Esophagus (tissue), 2 donors: ENCODE measurements around the gene G3BP2. TPM values are rescaled to one million over a fixed set of nuclear protein-coding genes. Genes with fewer than 3 reads are reported as not detected.
"Not testable (repeated sequence)": the region's sequence is repeated elsewhere in the genome, so short reads cannot be mapped to it uniquely, and the experiment has no call there.

Experiments used
- H3K27ac ChIP-seq, 2 donors: one replicate each; pipeline ENCODE4 v1.5.1; 2013; ENCODE audit warnings: low read depth in 2 of 2, mild to moderate bottlenecking in 2 of 2, inconsistent platforms in 1 of 2, low read length in 1 of 2, moderate library complexity in 1 of 2
- H3K27me3 ChIP-seq, 2 donors: one replicate each; pipeline ENCODE4 v1.6.1; 2013; ENCODE audit warnings: low read length in 2 of 2, control low read depth in 1 of 2, mild to moderate bottlenecking in 1 of 2; ENCODE audit not compliant: insufficient read depth in 2 of 2, control insufficient read depth in 1 of 2
- H3K36me3 ChIP-seq, 2 donors: one replicate each; pipeline ENCODE4 v1.6.1; 2013; ENCODE audit warnings: low read length in 1 of 2; ENCODE audit not compliant: control insufficient read depth in 2 of 2, insufficient read depth in 2 of 2
- H3K4me1 ChIP-seq, 2 donors: one replicate each; pipeline ENCODE4 v1.6.1; 2013; ENCODE audit warnings: low read length in 1 of 2; ENCODE audit not compliant: control insufficient read depth in 2 of 2, insufficient read depth in 2 of 2
- H3K4me3 ChIP-seq, 2 donors: one replicate each; pipeline ENCODE4 v1.5.1; 2013; ENCODE audit warnings: low read length in 2 of 2, mild to moderate bottlenecking in 2 of 2, low read depth in 1 of 2, moderate library complexity in 1 of 2
- H3K9me3 ChIP-seq, 2 donors: one replicate each; pipeline ENCODE4 v1.6.1; 2013; ENCODE audit warnings: mild to moderate bottlenecking in 2 of 2, low read depth in 1 of 2, low read length in 1 of 2, moderate library complexity in 1 of 2; ENCODE audit not compliant: control insufficient read depth in 2 of 2, insufficient read depth in 1 of 2
- WGBS, 2 donors: extraction: QIAGEN DNeasy Blood & Tissue Kit; methylation state at CpG; one replicate each; pipeline ENCODE4 v1.1.7; 2013; 5-methylcytosine and 5-hydroxymethylcytosine counted together
- polyA plus RNA-seq, 2 donors: library from polyadenylated mRNA; stranded (reverse); fragments of 200-250 nt; gene quantifications; one replicate each; pipeline ENCODE4 v1.2.3, GENCODE V29; 2013
- donor health status: healthy with polysubstance abuse.
- donor health status: Bipolar disorder and iron deficiency.

The G3BP2 gene
- polyA plus RNA-seq, 2 donors = 8.4 to 28.2 TPM

- H3K27me3 ChIP-seq, H3K4me1 ChIP-seq, H3K36me3 ChIP-seq, H3K9me3 ChIP-seq, H3K27ac ChIP-seq, H3K4me3 ChIP-seq: not testable (repeated sequence)
- 97 to 99% methylated on average over 1 of the region's 1 CpG for WGBS, 2 donors
Measured at GRCh38 chr4:75687125-75687524, 13.9 kb upstream of the G3BP2 start.

- no peak overlapping the region for H3K4me3 ChIP-seq
- 72% methylated on average over 3 of the region's 3 CpGs for WGBS, 2 donors
- no peaks in the 10 kb centered on the region for H3K36me3 ChIP-seq
- no peaks in the 10 kb centered on the region for H3K4me1 ChIP-seq
- H3K9me3 ChIP-seq = no peaks in the 10 kb centered on the region
- H3K27ac ChIP-seq = no peak overlapping the region
- no peaks in the 10 kb centered on the region for H3K27me3 ChIP-seq
Measured at GRCh38 chr4:75686346-75686745, 13.1 kb upstream of the G3BP2 start.

GRCh38 chr4:75685546-75686189, 12.5 kb upstream of the G3BP2 start:
- H3K9me3 ChIP-seq = no peaks in the 10 kb centered on the region
- H3K4me3 ChIP-seq = no peak overlapping the region
- H3K36me3 ChIP-seq = no peaks in the 10 kb centered on the region
- WGBS, 2 donors = 61 to 72% methylated on average over 2 of the region's 2 CpGs
- no peak overlapping the region for H3K27ac ChIP-seq
- no peaks in the 10 kb centered on the region for H3K27me3 ChIP-seq
- no peaks in the 10 kb centered on the region for H3K4me1 ChIP-seq

GRCh38 chr4:75683482-75684155, 10.4 kb upstream of the G3BP2 start:
- Histone ChIP-seq H3K9me3 (no peaks in the 10 kb centered on the region), H3K4me1 (no peaks in the 10 kb centered on the region), H3K27ac (no peak overlapping the region), H3K4me3 (no peak overlapping the region), H3K36me3 (no peaks in the 10 kb centered on the region), H3K27me3 (no peaks in the 10 kb centered on the region)
- WGBS, 2 donors = 94 to 96% methylated on average over 6 of the region's 6 CpGs

- 87 to 88% methylated on average over 3 of the region's 3 CpGs for WGBS, 2 donors
- H3K36me3 ChIP-seq = no peaks in the 10 kb centered on the region
- H3K4me1 ChIP-seq = no peaks in the 10 kb centered on the region
- no peaks in the 10 kb centered on the region for H3K27me3 ChIP-seq
- no peak overlapping the region for H3K27ac ChIP-seq
- no peak overlapping the region for H3K4me3 ChIP-seq
- H3K9me3 ChIP-seq = no peaks in the 10 kb centered on the region
Measured at GRCh38 chr4:75679876-75680575, 6.8 kb upstream of the G3BP2 start.

GRCh38 chr4:75678965-75679364, 5.8 kb upstream of the G3BP2 start:
- H3K27me3 ChIP-seq = no peaks in the 10 kb centered on the region
- H3K27ac ChIP-seq = no peak overlapping the region
- H3K4me1 ChIP-seq = no peaks in the 10 kb centered on the region
- H3K36me3 ChIP-seq = no peaks in the 10 kb centered on the region
- H3K9me3 ChIP-seq = no peaks in the 10 kb centered on the region
- H3K4me3 ChIP-seq = no peak overlapping the region

GRCh38 chr4:75678473-75678872, 5.3 kb upstream of the G3BP2 start:
- Histone ChIP-seq H3K27me3 (no peaks in the 10 kb centered on the region), H3K4me1 (no peaks in the 10 kb centered on the region), H3K27ac (no peak overlapping the region)

GRCh38 chr4:75675004-75675531, 1.9 kb upstream of the G3BP2 start:
- no peaks in the 10 kb centered on the region for H3K4me1 ChIP-seq
- H3K9me3 ChIP-seq = no peaks in the 10 kb centered on the region
- no peak overlapping the region for H3K27ac ChIP-seq
- H3K4me3 ChIP-seq = no peak overlapping the region
- H3K27me3 ChIP-seq = no peaks in the 10 kb centered on the region
- no peaks in the 10 kb centered on the region for H3K36me3 ChIP-seq
- WGBS, 2 donors = 92 to 95% methylated on average over 11 of the region's 11 CpGs

More at GRCh38 chr4:75678473-75678872, 5.3 kb upstream of the G3BP2 start:
- no peaks in the 10 kb centered on the region for H3K9me3 ChIP-seq
- no peak overlapping the region for H3K4me3 ChIP-seq
- no peaks in the 10 kb centered on the region for H3K36me3 ChIP-seq

GRCh38 chr4:75673959-75674328, 733 bp upstream of the G3BP2 start:
- Histone ChIP-seq H3K9me3 (no peaks in the 10 kb centered on the region), H3K27me3 (no peaks in the 10 kb centered on the region), H3K4me3 (peak overlapping the region; percentile 36 to 95), H3K27ac (peak overlapping the region; percentile 84 to 98), H3K36me3 (no peaks in the 10 kb centered on the region), H3K4me1 (no peaks in the 10 kb centered on the region)
- WGBS, 2 donors = 24 to 28% methylated on average over 5 of the region's 5 CpGs
